Gastrocnemius medialis (tissue), 4 donors: ENCODE data around the gene ZNF32.

Source experiments
- CTCF ChIP-seq, 5 experiments: fragments of 450-650 bp in 3 of 5; fragments of 200-600 bp in 2 of 5; sonication (generic) in 2 of 5; IDR thresholded peaks in 4 of 5; conservative IDR thresholded peaks in 1 of 5; 1 replicate in 4 of 5; 2 replicates in 1 of 5; pipeline ENCODE4 v1.5.1; 2016 to 2019; ENCODE audit warnings: antibody characterized with exemption in 5 of 5, mild to moderate bottlenecking in 3 of 5, moderate library complexity in 3 of 5
- POLR2A ChIP-seq, 2 donors: fragments of 450-650 bp; IDR thresholded peaks; one replicate each; pipeline ENCODE4 v1.6.1; 2017; ENCODE audit warnings: antibody characterized with exemption in 2 of 2, mild to moderate bottlenecking in 2 of 2, moderate library complexity in 2 of 2

DNA sequence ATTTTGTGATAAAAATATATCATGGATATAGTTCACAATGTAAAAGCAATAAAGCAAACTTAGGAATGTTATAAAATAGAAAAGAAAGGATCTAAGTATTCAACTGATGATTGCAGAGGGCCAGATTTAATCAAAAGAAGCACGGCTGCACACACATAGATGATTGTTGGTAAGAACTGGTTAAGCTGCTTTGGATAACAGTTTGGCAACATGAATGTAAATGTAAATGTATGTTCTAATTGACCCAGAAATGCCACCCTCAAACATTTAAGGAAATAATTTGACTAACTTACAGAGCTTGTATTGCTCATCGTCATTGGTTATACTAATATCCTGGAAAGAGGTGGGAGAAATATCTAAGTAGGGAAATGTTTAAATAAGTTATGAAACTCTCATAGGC is 29.3 kb downstream of the ZNF32 start:
- TF ChIP-seq CTCF (IDR thresholded peaks at IDR 0.05 in 4 of 5, conservative IDR thresholded peaks at IDR 0.05 in 1 of 5) (no peak), POLR2A (IDR thresholded peaks at IDR 0.05) (no peak)
